Activated naive CD4-positive, alpha-beta T cell treated with anti-CD3 and anti-CD28 coated beads, Interleukin-2, amount 50 U/mL, for 24 hours (primary cell): ENCODE results near the gene LAT.
"Not testable (repeated sequence)": the region's sequence is repeated elsewhere in the genome, so short reads cannot be mapped to it uniquely, and the experiment has no call there.

Experiments
- H3K27ac Mint-ChIP-seq: one replicate; pipeline ENCODE4 v1.8.0; 2021; ENCODE audit warnings: mild to moderate bottlenecking, mixed read lengths
- H3K27me3 Mint-ChIP-seq: one replicate; pipeline ENCODE4 v1.8.0; 2021; ENCODE audit warnings: mixed read lengths
- H3K36me3 Mint-ChIP-seq: one replicate; pipeline ENCODE4 v1.8.0; 2021; ENCODE audit warnings: mixed read lengths
- H3K4me1 Mint-ChIP-seq: one replicate; pipeline ENCODE4 v1.8.0; 2021; ENCODE audit warnings: mixed read lengths
- H3K4me3 Mint-ChIP-seq: one replicate; pipeline ENCODE4 v1.8.0; 2021; ENCODE audit warnings: mild to moderate bottlenecking, mixed read lengths
- H3K9me3 Mint-ChIP-seq: one replicate; pipeline ENCODE4 v1.8.0; 2021; ENCODE audit warnings: mixed read lengths

Gene LAT

GRCh38 chr16:28984619-28985135 lies at the start of gene LAT:
LAT (plus strand) TSS chr16:28985052; CDS start chr16:28985418, 366 bp downstream.
- Mint-ChIP-seq H3K4me3 (peak within 1 kb of the TSS; percentile 98), H3K9me3 (peaks cover 8% of the 10 kb centered on the region), H3K36me3 (peaks cover 39% of the 10 kb centered on the region), H3K4me1 (peaks cover 50% of the 10 kb centered on the region), H3K27ac (peak within 1 kb of the TSS; percentile 97), H3K27me3 (no peaks in the 10 kb centered on the region)

GRCh38 chr16:28935346-28935745 lies 49.5 kb upstream of the LAT start:
- Mint-ChIP-seq H3K27me3 (no peaks in the 10 kb centered on the region), H3K4me3 (no peak overlapping the region), H3K27ac (peak overlapping the region; percentile 70), H3K9me3 (no peaks in the 10 kb centered on the region), H3K4me1 (peaks cover 25% of the 10 kb centered on the region), H3K36me3 (no peaks in the 10 kb centered on the region)

- H3K4me3 Mint-ChIP-seq = peak overlapping the region; percentile 60
- no peaks in the 10 kb centered on the region for H3K36me3 Mint-ChIP-seq
- H3K4me1 Mint-ChIP-seq = peaks cover 16% of the 10 kb centered on the region
- H3K9me3 Mint-ChIP-seq = no peaks in the 10 kb centered on the region
- no peaks in the 10 kb centered on the region for H3K27me3 Mint-ChIP-seq
- H3K27ac Mint-ChIP-seq = peak overlapping the region; percentile 66
These were observed 48.7 kb upstream of the LAT start for GRCh38 chr16:28935924-28936783.

- Mint-ChIP-seq H3K27me3 (no peaks in the 10 kb centered on the region), H3K36me3 (no peaks in the 10 kb centered on the region), H3K4me3 (peak overlapping the region; percentile 60), H3K9me3 (no peaks in the 10 kb centered on the region), H3K4me1 (peaks cover 16% of the 10 kb centered on the region), H3K27ac (peak overlapping the region; percentile 66)
These were observed 48.1 kb upstream of the LAT start for GRCh38 chr16:28936784-28937155.

- H3K9me3 Mint-ChIP-seq = no peaks in the 10 kb centered on the region
- H3K4me1 Mint-ChIP-seq = peaks cover 16% of the 10 kb centered on the region
- no peak overlapping the region for H3K4me3 Mint-ChIP-seq
- H3K36me3 Mint-ChIP-seq = no peaks in the 10 kb centered on the region
- no peaks in the 10 kb centered on the region for H3K27me3 Mint-ChIP-seq
- no peak overlapping the region for H3K27ac Mint-ChIP-seq
These were observed 47.5 kb upstream of the LAT start for GRCh38 chr16:28937222-28937876.

- Mint-ChIP-seq H3K4me3 (no peak overlapping the region), H3K27ac (no peak overlapping the region), H3K4me1 (peaks cover 16% of the 10 kb centered on the region), H3K9me3 (no peaks in the 10 kb centered on the region), H3K27me3 (no peaks in the 10 kb centered on the region), H3K36me3 (no peaks in the 10 kb centered on the region)
These were observed 46.1 kb upstream of the LAT start for GRCh38 chr16:28938721-28939120.

- H3K27ac Mint-ChIP-seq, H3K27me3 Mint-ChIP-seq, H3K9me3 Mint-ChIP-seq, H3K36me3 Mint-ChIP-seq, H3K4me3 Mint-ChIP-seq: not testable (repeated sequence)
- H3K4me1 Mint-ChIP-seq = peaks cover 16% of the 10 kb centered on the region
These were observed 45.0 kb upstream of the LAT start for GRCh38 chr16:28939825-28940224.

- Mint-ChIP-seq H3K4me1 (peaks cover 8% of the 10 kb centered on the region), H3K36me3 (no peaks in the 10 kb centered on the region)
These were observed 41.6 kb upstream of the LAT start for GRCh38 chr16:28943281-28943680.

GRCh38 chr16:28946681-28947080 lies 38.2 kb upstream of the LAT start:
- Mint-ChIP-seq H3K27me3 (no peaks in the 10 kb centered on the region), H3K36me3 (no peaks in the 10 kb centered on the region), H3K4me3 (no peak overlapping the region), H3K27ac (no peak overlapping the region), H3K4me1 (peaks cover 18% of the 10 kb centered on the region), H3K9me3 (no peaks in the 10 kb centered on the region)

More at GRCh38 chr16:28943281-28943680, 41.6 kb upstream of the LAT start:
- Mint-ChIP-seq H3K4me3 (no peak overlapping the region), H3K27me3 (no peaks in the 10 kb centered on the region), H3K27ac (no peak overlapping the region), H3K9me3 (no peaks in the 10 kb centered on the region)

GRCh38 chr16:28950648-28951409 lies 34.0 kb upstream of the LAT start, which contains the start of gene NFATC2IP:
NFATC2IP (plus strand) TSS chr16:28950937; CDS start chr16:28951012, 75 bp downstream.
- H3K9me3 Mint-ChIP-seq = no peaks in the 10 kb centered on the region
- peaks cover 39% of the 10 kb centered on the region for H3K4me1 Mint-ChIP-seq
- peak within 1 kb of the TSS; percentile 92 for H3K4me3 Mint-ChIP-seq
- no peaks in the 10 kb centered on the region for H3K27me3 Mint-ChIP-seq
- no peaks in the 10 kb centered on the region for H3K36me3 Mint-ChIP-seq
- peak within 1 kb of the TSS; percentile 90 for H3K27ac Mint-ChIP-seq

GRCh38 chr16:28951410-28951943 lies 33.4 kb upstream of the LAT start:
- Mint-ChIP-seq H3K27ac (peak overlapping the region; percentile 84), H3K9me3 (no peaks in the 10 kb centered on the region), H3K36me3 (peaks cover 2% of the 10 kb centered on the region), H3K4me3 (peak overlapping the region; percentile 92), H3K27me3 (no peaks in the 10 kb centered on the region), H3K4me1 (peaks cover 40% of the 10 kb centered on the region)

- Mint-ChIP-seq H3K27ac (no peak overlapping the region), H3K4me3 (no peak overlapping the region)
These were observed 26.6 kb upstream of the LAT start for GRCh38 chr16:28958216-28958615.

GRCh38 chr16:28958836-28959235 lies 26.0 kb upstream of the LAT start:
- no peak overlapping the region for H3K4me3 Mint-ChIP-seq
- H3K27ac Mint-ChIP-seq = no peak overlapping the region
- peaks cover 11% of the 10 kb centered on the region for H3K36me3 Mint-ChIP-seq
- H3K27me3 Mint-ChIP-seq = no peaks in the 10 kb centered on the region
- H3K4me1 Mint-ChIP-seq = peaks cover 16% of the 10 kb centered on the region
- H3K9me3 Mint-ChIP-seq = no peaks in the 10 kb centered on the region

More at GRCh38 chr16:28958216-28958615, 26.6 kb upstream of the LAT start:
- Mint-ChIP-seq H3K9me3 (no peaks in the 10 kb centered on the region), H3K36me3 (peaks cover 11% of the 10 kb centered on the region), H3K27me3 (no peaks in the 10 kb centered on the region), H3K4me1 (peaks cover 23% of the 10 kb centered on the region)

GRCh38 chr16:28964072-28964471 lies 20.8 kb upstream of the LAT start:
- H3K27ac Mint-ChIP-seq = no peak overlapping the region
- no peak overlapping the region for H3K4me3 Mint-ChIP-seq
- peaks cover 14% of the 10 kb centered on the region for H3K36me3 Mint-ChIP-seq
- H3K27me3 Mint-ChIP-seq = no peaks in the 10 kb centered on the region
- peaks cover 5% of the 10 kb centered on the region for H3K4me1 Mint-ChIP-seq
- no peaks in the 10 kb centered on the region for H3K9me3 Mint-ChIP-seq

- Mint-ChIP-seq H3K27ac (no peak overlapping the region), H3K9me3 (no peaks in the 10 kb centered on the region), H3K4me1 (peaks cover 5% of the 10 kb centered on the region), H3K36me3 (peaks cover 14% of the 10 kb centered on the region), H3K4me3 (no peak overlapping the region), H3K27me3 (no peaks in the 10 kb centered on the region)
These were observed 20.4 kb upstream of the LAT start for GRCh38 chr16:28964496-28964895.
